Subcutaneous adipose tissue (tissue), 4 donors: ENCODE data around the gene FBXL13. TPM values are rescaled to one million over a fixed set of nuclear protein-coding genes. Genes with fewer than 3 reads are reported as not detected.

Source experiments
- CTCF ChIP-seq: fragments of 450-650 bp; IDR thresholded peaks from one replicate; pipeline ENCODE4 v1.5.1; 2016; ENCODE audit warnings: low read depth, mild to moderate bottlenecking, control low read depth, antibody characterized with exemption, moderate library complexity
- total RNA-seq, 4 donors: library from RNA; depleted of rRNA; stranded (reverse); fragments of >200 nt; gene quantifications; one replicate each; pipeline ENCODE4 v1.1.0, GENCODE V29; 2016

Gene FBXL13
- total RNA-seq, 4 donors from 2014 or later: 0.88 to 2.4 TPM; not detected in 2

GRCh38 chr7:102829075-102829474 lies 245.5 kb downstream of the FBXL13 start:
- TF ChIP-seq CTCF: no peak

DNA sequence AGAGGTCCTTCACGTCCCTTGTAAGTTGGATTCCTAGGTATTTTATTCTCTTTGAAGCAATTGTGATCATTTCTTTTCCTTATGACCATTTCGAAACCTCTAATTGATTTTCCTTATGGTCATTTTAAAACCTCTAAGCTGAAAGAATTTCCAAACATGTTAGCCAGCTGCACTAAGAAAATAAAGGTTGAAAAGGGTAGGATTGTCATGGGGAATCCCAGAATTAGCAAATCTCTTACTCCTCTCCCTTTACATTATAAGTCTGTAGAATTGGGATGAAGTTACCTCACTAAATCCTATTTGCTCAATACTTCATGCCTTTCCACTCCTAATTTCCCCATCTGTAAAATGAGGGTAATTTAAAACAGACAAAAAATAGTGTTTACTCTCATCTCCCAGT lies 246.3 kb downstream of the FBXL13 start:
- no peak for TF ChIP-seq CTCF

GRCh38 chr7:102823390-102824119 lies 251.0 kb downstream of the FBXL13 start:
- no peak for TF ChIP-seq CTCF

- TF ChIP-seq CTCF: no peak
Measured at GRCh38 chr7:102821994-102822747, 252.4 kb downstream of the FBXL13 start.

DNA sequence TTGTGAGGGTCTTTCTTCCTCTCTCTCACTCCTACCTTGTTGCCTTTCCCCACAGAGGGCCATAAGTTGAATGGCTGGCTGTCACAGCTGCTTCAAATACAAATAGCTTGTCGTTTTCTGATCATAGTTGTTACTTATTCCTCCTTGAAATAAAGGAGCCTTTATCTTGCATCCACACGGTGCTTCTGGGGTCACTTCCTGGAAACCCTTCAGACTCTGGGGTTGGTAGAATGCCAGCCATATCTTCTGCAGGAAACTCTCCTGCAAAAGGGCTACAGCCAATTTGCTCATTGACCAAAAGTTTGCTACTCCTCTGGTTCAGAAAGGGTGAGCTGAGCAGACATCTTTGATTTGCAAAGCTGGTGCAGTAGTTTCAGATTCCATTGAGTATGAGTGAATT lies 255.4 kb downstream of the FBXL13 start:
- no peak for TF ChIP-seq CTCF

DNA sequence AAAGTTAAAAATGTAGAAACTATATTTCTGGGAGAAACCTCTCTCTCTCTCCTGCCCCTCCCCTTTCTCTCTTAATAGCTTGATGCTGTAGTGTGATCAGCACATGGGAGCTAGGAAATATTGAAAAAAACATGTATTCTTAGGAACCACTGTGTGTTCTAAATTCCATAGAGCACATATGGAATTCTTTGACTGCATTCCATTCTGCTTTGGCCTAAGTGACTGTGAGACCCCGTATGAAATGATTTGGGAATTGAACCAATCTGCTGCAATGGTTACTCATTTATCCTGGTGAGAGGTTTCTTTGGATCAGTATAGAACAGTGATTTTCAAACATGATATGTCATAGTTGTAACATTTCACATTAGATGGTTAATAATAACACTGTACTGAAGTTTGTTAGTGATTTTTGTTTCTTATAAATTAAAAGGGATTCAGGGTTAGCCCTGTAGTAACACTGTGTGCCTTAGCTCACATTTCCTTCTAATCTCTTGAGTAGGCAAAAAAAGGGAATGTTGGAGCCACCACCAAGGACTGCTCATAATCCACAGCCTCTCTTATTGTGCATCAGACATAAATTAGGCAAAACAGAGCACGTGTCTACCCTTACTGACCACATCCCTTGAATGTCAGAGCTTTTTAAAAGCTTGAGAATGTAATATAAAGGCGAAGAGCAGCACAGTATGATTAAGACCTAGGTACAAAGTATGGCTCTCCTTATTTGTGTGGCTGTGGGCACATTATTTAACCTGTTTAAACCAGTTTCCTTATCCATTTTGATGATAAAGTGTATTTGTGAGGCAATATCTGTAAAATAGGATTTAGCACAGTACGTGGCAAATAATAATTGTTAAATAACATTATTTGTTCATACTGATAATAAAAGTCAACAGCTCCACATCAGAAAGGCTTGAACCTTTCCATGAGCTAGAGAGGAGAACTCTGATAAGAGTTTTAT lies 256.7 kb downstream of the FBXL13 start:
- no peak for TF ChIP-seq CTCF
